A549 (cell line): ENCODE data around the gene MTF1. TPM values are rescaled to one million over a fixed set of nuclear protein-coding genes. Genes with fewer than 3 reads are reported as not detected.
A peak's percentile ranks its signal among the peaks of the same experiment; 100 is the strongest.

Experiments used
- ATAC-seq, 2 experiments: fragments of 200-7000 bp in 1 of 2; fragments of >200 bp in 1 of 2; cut with Nextera tagmentation in 1 of 2; cut with Tn5 transposase in 1 of 2; 3 replicates each; pipeline versions ENCODE4 v1.8.0 to v1.9.1; 2018 to 2020; ENCODE audit warnings: mild to moderate bottlenecking in 1 of 2, moderate library complexity in 1 of 2
- CTCF ChIA-PET: fragments of 300-600 bp; sonication (Branson Sonifier 250); formaldehyde crosslinking; extraction: SDS; loops from one replicate; lab custom pipeline; 2021; ENCODE audit warnings: antibody characterized with exemption, inconsistent platforms; lab: Yijun Ruan, JAX
- POLR2A ChIA-PET: fragments of 350-600 bp; formaldehyde crosslinking; extraction: SDS; loops from one replicate; lab custom pipeline; 2021; ENCODE audit warnings: antibody characterized with exemption, inconsistent platforms; lab: Yijun Ruan, JAX
- DNase-seq, 2 experiments: peaks; one replicate each; pipeline versions ENCODE4 v3.0.0 to v3.0.0-alpha.2; 2011 to 2016; ENCODE audit warnings: low read depth in 1 of 2, low spot score in 1 of 2
- FAIRE-seq: peaks from 2 replicates; lab custom pipeline; 2011; peaks lifted over from hg19 to GRCh38; lab: Jason Lieb, UNC
- H3K27ac ChIP-seq, 2 experiments: fragments of >200 bp; sonication (Bioruptor Twin); formaldehyde crosslinking; 3 replicates each; pipeline ENCODE4 v1.5.1; 2016 to 2017
- H3K4me1 ChIP-seq: fragments of >200 bp; sonication (Bioruptor Twin); formaldehyde crosslinking; 3 replicates; pipeline ENCODE4 v1.6.1; 2016
- H3K4me2 ChIP-seq: fragments of >200 bp; sonication (Bioruptor Twin); formaldehyde crosslinking; 3 replicates; pipeline ENCODE4 v1.6.1; 2016
- H3K4me3 ChIP-seq: fragments of >200 bp; sonication (Bioruptor Twin); formaldehyde crosslinking; 3 replicates; pipeline ENCODE4 v1.5.1; 2016
- H3K9me3 ChIP-seq: fragments of >200 bp; sonication (Bioruptor Twin); formaldehyde crosslinking; 3 replicates; pipeline ENCODE4 v1.6.1; 2016
- ATOH8 ChIP-seq: fragments of 250-450 bp; sonication (Bioruptor Pico); IDR thresholded peaks from 2 replicates; pipeline ENCODE4 v1.5.0; 2020; ENCODE audit warnings: low read depth, mild to moderate bottlenecking, moderate library complexity
- BHLHE40 ChIP-seq: IDR thresholded peaks from 2 replicates; pipeline ENCODE4 v1.6.1; 2012; ENCODE audit warnings: low read depth, low read length, inconsistent platforms
- CBX8 ChIP-seq: fragments of 200-600 bp; sonication (generic); IDR thresholded peaks from 2 replicates; pipeline ENCODE4 v1.6.1; 2016
- CEBPB ChIP-seq, 2 experiments: fragments of >200 bp in 1 of 2; sonication (Bioruptor Twin) in 1 of 2; formaldehyde crosslinking in 1 of 2; IDR thresholded peaks; 2 replicates each; pipeline ENCODE4 v1.6.1; 2012 to 2016
- CTCF ChIP-seq: fragments of >200 bp; sonication (Bioruptor Twin); formaldehyde crosslinking; IDR thresholded peaks from 3 replicates; pipeline ENCODE4 v1.5.1; 2016
- ELK1 ChIP-seq: fragments of 150-350 bp; IDR thresholded peaks from 2 replicates; pipeline ENCODE4 v1.6.1; 2014; ENCODE audit warnings: low read depth, mild to moderate bottlenecking, low read length
- EP300 ChIP-seq, 2 experiments: fragments of >200 bp; sonication (Bioruptor Twin); formaldehyde crosslinking; IDR thresholded peaks; 2 replicates in 1 of 2; 3 replicates in 1 of 2; pipeline ENCODE4 v1.6.1; 2016 to 2017
- FOSB ChIP-seq: fragments of 250-450 bp; sonication (Bioruptor Pico); IDR thresholded peaks from 2 replicates; pipeline ENCODE4 v1.5.0; 2020; ENCODE audit warnings: mild to moderate bottlenecking, moderate library complexity
- FOSL2 ChIP-seq, 2 experiments: fragments of 450-650 bp in 1 of 2; fragments of >200 bp in 1 of 2; sonication (Bioruptor Twin) in 1 of 2; formaldehyde crosslinking; IDR thresholded peaks; 2 replicates each; pipeline versions ENCODE4 v1.5.0 to v1.6.1; 2016 to 2020; ENCODE audit warnings: mild to moderate bottlenecking in 1 of 2, moderate library complexity in 1 of 2
- FOXS1 ChIP-seq: fragments of 250-450 bp; sonication (Bioruptor Pico); IDR thresholded peaks from 2 replicates; pipeline ENCODE4 v1.5.0; 2020; ENCODE audit warnings: mild to moderate bottlenecking, moderate library complexity
- HEYL ChIP-seq: fragments of 250-450 bp; sonication (Bioruptor Pico); IDR thresholded peaks from 2 replicates; pipeline ENCODE4 v1.8.0; 2021; ENCODE audit warnings: mild to moderate bottlenecking, moderate library complexity
- HOXA7 ChIP-seq: fragments of 250-450 bp; sonication (Bioruptor Pico); IDR thresholded peaks from 2 replicates; pipeline ENCODE4 v1.5.0; 2020; ENCODE audit warnings: mild to moderate bottlenecking, moderate library complexity
- JUN ChIP-seq, 2 experiments: fragments of >200 bp; sonication (Bioruptor Twin); formaldehyde crosslinking; IDR thresholded peaks; 2 replicates in 1 of 2; 3 replicates in 1 of 2; pipeline ENCODE4 v1.6.1; 2016 to 2017
- JUNB ChIP-seq: fragments of >200 bp; sonication (Bioruptor Twin); formaldehyde crosslinking; IDR thresholded peaks from 2 replicates; pipeline ENCODE4 v1.6.1; 2016
- KDM5A ChIP-seq: fragments of 200-600 bp; sonication (generic); IDR thresholded peaks from 2 replicates; pipeline ENCODE4 v1.6.1; 2016; ENCODE audit warnings: antibody characterized with exemption, mild to moderate bottlenecking
- MAFK ChIP-seq: fragments of 450-650 bp; IDR thresholded peaks from 2 replicates; pipeline ENCODE4 v1.6.1; 2014; ENCODE audit not compliant: partially characterized antibody
- PHF8 ChIP-seq: fragments of 200-600 bp; sonication (generic); IDR thresholded peaks from 2 replicates; pipeline ENCODE4 v1.6.1; 2016; ENCODE audit warnings: low read depth, mild to moderate bottlenecking, antibody characterized with exemption, moderate library complexity, borderline replicate concordance
- RAD21 ChIP-seq, 2 experiments: fragments of >200 bp in 1 of 2; sonication (Bioruptor Twin) in 1 of 2; formaldehyde crosslinking in 1 of 2; IDR thresholded peaks in 1 of 2; conservative IDR thresholded peaks in 1 of 2; 2 replicates in 1 of 2; 3 replicates in 1 of 2; pipeline ENCODE4 v1.6.1; 2012 to 2018; ENCODE audit warnings: inconsistent platforms in 1 of 2
- RARB ChIP-seq: fragments of 250-450 bp; sonication (Bioruptor Pico); IDR thresholded peaks from 2 replicates; pipeline ENCODE4 v1.8.0; 2021; ENCODE audit warnings: mild to moderate bottlenecking, moderate library complexity
- RCOR1 ChIP-seq: fragments of 150-350 bp; IDR thresholded peaks from 2 replicates; pipeline ENCODE4 v1.6.1; 2014; ENCODE audit warnings: antibody characterized with exemption, low read length, low read depth
- SMC3 ChIP-seq: fragments of >200 bp; sonication (Bioruptor Twin); formaldehyde crosslinking; IDR thresholded peaks from 3 replicates; pipeline ENCODE4 v1.6.1; 2018; ENCODE audit warnings: inconsistent platforms
- SREBF2 ChIP-seq: fragments of 450-650 bp; IDR thresholded peaks from 2 replicates; pipeline ENCODE4 v1.6.1; 2014; ENCODE audit warnings: mild to moderate bottlenecking, moderate library complexity
- USF2 ChIP-seq: fragments of 450-650 bp; IDR thresholded peaks from 2 replicates; pipeline ENCODE4 v1.6.1; 2014; ENCODE audit warnings: antibody characterized with exemption
- ZFP36 ChIP-seq: fragments of 450-650 bp; IDR thresholded peaks from 2 replicates; pipeline ENCODE4 v1.6.1; 2014; ENCODE audit warnings: borderline replicate concordance; ENCODE audit not compliant: partially characterized antibody
- WGBS: methylation state at CpG from one replicate; pipeline ENCODE4 v1.1.6; 2017; ENCODE audit errors: missing lambda C conversion rate; 5-methylcytosine and 5-hydroxymethylcytosine counted together
- polyA plus RNA-seq, 4 experiments: library from polyadenylated mRNA; depleted of rRNA in 3 of 4; stranded (reverse); fragments of >200 nt; fragmentation: RNase III in 1 of 4; extraction: RNeasy Plus Mini Kit Qiagen cat#74134 plus additional on column Dnase treatment in 1 of 4; gene quantifications; 2 replicates in 3 of 4; 3 replicates in 1 of 4; pipeline ENCODE4 v1.2.3, GENCODE V29; 2011 to 2017
- TF ChIP-seq, protein P1 (sequence below): fragments of 200-600 bp; sonication (generic); IDR thresholded peaks from 2 replicates; pipeline ENCODE4 v1.6.1; 2016; ENCODE audit warnings: antibody characterized with exemption, mild to moderate bottlenecking, moderate library complexity

Gene MTF1
- polyA plus RNA-seq, 2 of the 4 experiments (the other 2 are of a cell fraction): 4.0 to 6.7 TPM

DNA sequence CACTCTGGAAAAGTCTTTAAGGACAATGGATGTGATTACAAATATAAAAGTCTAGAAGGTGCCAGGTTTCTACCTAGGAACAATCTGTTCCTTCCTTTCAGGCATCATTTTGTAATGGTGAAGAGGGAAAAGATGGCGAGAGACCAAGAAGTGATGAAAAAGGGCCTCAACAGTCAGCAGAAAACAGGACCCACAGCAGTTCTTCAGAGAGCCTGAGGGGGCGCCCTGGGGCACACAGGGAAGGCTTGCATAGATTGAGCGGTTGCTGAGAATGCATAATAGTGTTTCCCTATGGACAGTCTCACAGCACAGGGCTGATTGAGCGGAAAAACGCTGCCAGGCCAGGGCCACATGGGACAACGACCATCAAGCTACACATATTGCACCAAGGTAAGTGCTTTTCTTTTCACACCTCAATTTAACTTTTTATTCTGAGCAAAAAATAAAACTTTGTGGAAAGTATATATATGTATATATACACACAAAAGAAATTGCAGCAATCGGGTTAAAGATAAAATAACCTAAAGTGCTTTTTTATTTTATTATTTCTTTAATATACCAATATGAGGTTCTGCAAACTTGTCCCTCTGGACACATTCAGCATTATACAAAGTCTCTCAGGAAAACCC lies 48.3 kb downstream of the MTF1 start:
- no peak for TF ChIP-seq RCOR1
- TF ChIP-seq, protein P1, sequence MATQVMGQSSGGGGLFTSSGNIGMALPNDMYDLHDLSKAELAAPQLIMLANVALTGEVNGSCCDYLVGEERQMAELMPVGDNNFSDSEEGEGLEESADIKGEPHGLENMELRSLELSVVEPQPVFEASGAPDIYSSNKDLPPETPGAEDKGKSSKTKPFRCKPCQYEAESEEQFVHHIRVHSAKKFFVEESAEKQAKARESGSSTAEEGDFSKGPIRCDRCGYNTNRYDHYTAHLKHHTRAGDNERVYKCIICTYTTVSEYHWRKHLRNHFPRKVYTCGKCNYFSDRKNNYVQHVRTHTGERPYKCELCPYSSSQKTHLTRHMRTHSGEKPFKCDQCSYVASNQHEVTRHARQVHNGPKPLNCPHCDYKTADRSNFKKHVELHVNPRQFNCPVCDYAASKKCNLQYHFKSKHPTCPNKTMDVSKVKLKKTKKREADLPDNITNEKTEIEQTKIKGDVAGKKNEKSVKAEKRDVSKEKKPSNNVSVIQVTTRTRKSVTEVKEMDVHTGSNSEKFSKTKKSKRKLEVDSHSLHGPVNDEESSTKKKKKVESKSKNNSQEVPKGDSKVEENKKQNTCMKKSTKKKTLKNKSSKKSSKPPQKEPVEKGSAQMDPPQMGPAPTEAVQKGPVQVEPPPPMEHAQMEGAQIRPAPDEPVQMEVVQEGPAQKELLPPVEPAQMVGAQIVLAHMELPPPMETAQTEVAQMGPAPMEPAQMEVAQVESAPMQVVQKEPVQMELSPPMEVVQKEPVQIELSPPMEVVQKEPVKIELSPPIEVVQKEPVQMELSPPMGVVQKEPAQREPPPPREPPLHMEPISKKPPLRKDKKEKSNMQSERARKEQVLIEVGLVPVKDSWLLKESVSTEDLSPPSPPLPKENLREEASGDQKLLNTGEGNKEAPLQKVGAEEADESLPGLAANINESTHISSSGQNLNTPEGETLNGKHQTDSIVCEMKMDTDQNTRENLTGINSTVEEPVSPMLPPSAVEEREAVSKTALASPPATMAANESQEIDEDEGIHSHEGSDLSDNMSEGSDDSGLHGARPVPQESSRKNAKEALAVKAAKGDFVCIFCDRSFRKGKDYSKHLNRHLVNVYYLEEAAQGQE: no peak
- TF ChIP-seq EP300 (IDR thresholded peaks at IDR 0.05): no peak
- TF ChIP-seq CBX8: no peak
- no peak for TF ChIP-seq CEBPB (IDR thresholded peaks at IDR 0.05)
- no peak for TF ChIP-seq FOSB (CRISPR knock-in tag)
- TF ChIP-seq PHF8: no peak
- TF ChIP-seq JUNB: no peak
- TF ChIP-seq CTCF: peak; percentile 61
- no peak for TF ChIP-seq ATOH8 (CRISPR knock-in tag)
- no peak for TF ChIP-seq SREBF2
- no peak for TF ChIP-seq BHLHE40
- TF ChIP-seq HEYL: no peak
- TF ChIP-seq ELK1: no peak
- no peak for TF ChIP-seq KDM5A
- TF ChIP-seq MAFK: peak; percentile 92
- peak in 1 of 2 experiments; percentile 45; a peak in 3 of 5 replicates for TF ChIP-seq RAD21 (conservative IDR thresholded peaks at IDR 0.05 in 1 of 2, IDR thresholded peaks at IDR 0.05 in 1 of 2)
- TF ChIP-seq HOXA7 (CRISPR knock-in tag): no peak
- ChIA-PET POLR2A (no interaction called here), CTCF (no interaction called here)
- Histone ChIP-seq H3K4me2 (no peak overlapping the region; the same call in 2 of the 3 replicates), H3K4me1 (peaks cover 32% of the 10 kb centered on the region; the same call in 2 of the 3 replicates), H3K27ac (peak overlapping the region; percentile 36 to 48; a peak in 2 of 6 replicates), H3K4me3 (no peak overlapping the region), H3K9me3 (no peaks in the 10 kb centered on the region)
- DNase-seq (peak; percentile 48 to 85), FAIRE-seq (no peak), ATAC-seq (peak; percentile 8 to 59; a peak in 3 of 6 replicates)
- WGBS: 25% methylated on average over 7 of the region's 7 CpGs

DNA sequence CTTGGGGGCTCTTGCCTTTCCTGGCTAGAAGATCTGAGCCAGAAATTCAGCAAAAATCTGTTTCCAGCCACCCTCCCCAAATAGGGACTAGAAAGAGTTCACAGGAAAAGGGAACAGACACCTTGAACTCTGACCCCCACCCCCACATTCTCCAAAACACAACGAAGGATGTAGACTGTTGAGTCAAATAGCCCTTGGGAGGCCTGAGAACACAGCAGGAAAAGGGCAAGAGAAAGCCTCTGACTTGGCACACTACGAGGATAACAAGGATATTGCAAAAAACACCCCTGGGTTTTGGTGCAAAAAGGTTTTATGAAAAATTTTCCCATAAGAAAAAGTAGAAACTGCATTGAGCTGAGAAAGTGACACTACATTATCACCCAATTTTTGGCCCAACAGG lies 49.5 kb downstream of the MTF1 start:
- ChIA-PET POLR2A (no interaction called here), CTCF (no interaction called here)
- H3K4me3 ChIP-seq: no peak overlapping the region
- ATAC-seq (no peak), FAIRE-seq (no peak), DNase-seq (no peak)
- H3K4me2 ChIP-seq: peak overlapping the region; percentile 83
- H3K9me3 ChIP-seq: no peaks in the 10 kb centered on the region
- WGBS: 46% methylated on average over 2 of the region's 2 CpGs
- peak overlapping the region in 1 of 2 experiments; percentile 48; a peak in 1 of 6 replicates for H3K27ac ChIP-seq
- H3K4me1 ChIP-seq: peaks cover 32% of the 10 kb centered on the region; the same call in 2 of the 3 replicates
- TF ChIP-seq FOXS1 (no peak), ZFP36 (no peak), SMC3 (no peak), RCOR1 (no peak), JUN (IDR thresholded peaks at IDR 0.05) (no peak), USF2 (no peak), BHLHE40 (no peak), FOSL2 (IDR thresholded peaks at IDR 0.05) (no peak), FOSL2 (CRISPR knock-in tag; IDR thresholded peaks at IDR 0.05) (no peak), RARB (CRISPR knock-in tag) (no peak), ELK1 (no peak), PHF8 (no peak)
